A549 treated with CORT108297 at 1 μM for 4 hours (cell line): ENCODE results near the gene OR52H1. TPM values are rescaled to one million over a fixed set of nuclear protein-coding genes. Genes with fewer than 3 reads are reported as not detected.

Experiments
- total RNA-seq: library from RNA; stranded (reverse); fragments of 200-300 nt; extraction: Qiagen RNA extraction; gene quantifications from 5 replicates; pipeline ENCODE4 v1.2.3, GENCODE V29; 2022

The OR52H1 gene
- not detected in 5 replicates for total RNA-seq

GRCh38 chr11:5548440-5548839 lies at the start of gene OR52H1:
OR52H1 (minus strand) TSS chr11:5548540; CDS start chr11:5545505, 3,035 bp downstream.

GRCh38 chr11:5596607-5597201 lies 48.4 kb upstream of the OR52H1 start, which contains the start of gene TRIM6:
TRIM6 (plus strand) TSS chr11:5596637; CDS start chr11:5596898, 261 bp downstream.

GRCh38 chr11:5580577-5580976 lies 32.2 kb upstream of the OR52H1 start, which contains the start of gene OR52B6:
OR52B6 (plus strand) TSS chr11:5580877; CDS start chr11:5580877, 0 bp downstream.

GRCh38 chr11:5516599-5516998 lies 31.7 kb downstream of the OR52H1 start, which contains the start of gene UBQLNL:
UBQLNL (minus strand) TSS chr11:5516699; CDS start chr11:5516441, 258 bp downstream.

GRCh38 chr11:5509803-5510202 lies 38.5 kb downstream of the OR52H1 start, which contains the start of gene UBQLN3:
UBQLN3 (minus strand) TSS chr11:5509957; CDS start chr11:5509558, 399 bp downstream.

Other genes starting within 250 kb of the OR52H1 start
- gene OR51B4, start 246.6 kb downstream of the OR52H1 start, total RNA-seq = not detected in 5 replicates
- not detected in 5 replicates for gene OR51B2, start 224.2 kb downstream of the OR52H1 start, total RNA-seq
- not detected in 5 replicates for gene OR51B5, start 205.0 kb downstream of the OR52H1 start, total RNA-seq
- gene OR51B6, start 197.0 kb downstream of the OR52H1 start, total RNA-seq = not detected in 5 replicates
- gene OR51M1, start 164.7 kb downstream of the OR52H1 start, total RNA-seq = not detected in 5 replicates
- not detected in 5 replicates for gene OR51Q1, start 126.4 kb downstream of the OR52H1 start, total RNA-seq
- gene OR51I1, start 107.0 kb downstream of the OR52H1 start, total RNA-seq = not detected in 5 replicates
- gene OR51I2, start 99.2 kb downstream of the OR52H1 start, total RNA-seq = not detected in 5 replicates
- gene OR52D1, start 59.9 kb downstream of the OR52H1 start, total RNA-seq = not detected in 5 replicates
- not detected in 5 replicates for gene UBQLN3, start 38.6 kb downstream of the OR52H1 start, total RNA-seq
- 0.04 TPM in 1 of 5 replicates, not detected in the others for gene UBQLNL, start 31.8 kb downstream of the OR52H1 start, total RNA-seq
- gene OR52B6, start 32.3 kb upstream of the OR52H1 start, total RNA-seq = not detected in 5 replicates
- 10.4 to 13.1 TPM (median 12.8 TPM) in 5 replicates for gene TRIM6, start 48.1 kb upstream of the OR52H1 start, total RNA-seq
- 2.8 to 4.3 TPM (median 3.7 TPM) in 5 replicates for gene TRIM34, start 76.5 kb upstream of the OR52H1 start, total RNA-seq
- 10.9 to 13.7 TPM (median 12.0 TPM) in 5 replicates for gene TRIM5, start 136.5 kb upstream of the OR52H1 start, total RNA-seq
- 0.44 to 1.0 TPM (median 0.81 TPM) in 5 replicates for gene TRIM22, start 141.2 kb upstream of the OR52H1 start, total RNA-seq
- not detected in 5 replicates for gene OR56B1, start 187.9 kb upstream of the OR52H1 start, total RNA-seq
- gene OR52N4, start 205.7 kb upstream of the OR52H1 start, total RNA-seq = not detected in 5 replicates
- gene OR52N5, start 234.8 kb upstream of the OR52H1 start, total RNA-seq = not detected in 5 replicates
- gene OR52N1, start 242.7 kb upstream of the OR52H1 start, total RNA-seq = not detected in 5 replicates